Esophagus muscularis mucosa (tissue), 4 donors: ENCODE measurements around the gene INO80E. TPM values are rescaled to one million over a fixed set of nuclear protein-coding genes. Genes with fewer than 3 reads are reported as not detected.

Experiments
- DNase-seq: peaks from one replicate; pipeline ENCODE4 v3.0.0-alpha.2; 2017; ENCODE audit errors: extremely low spot score
- H3K27ac ChIP-seq, 4 donors: fragments of 200-600 bp; sonication (generic); replicated peaks in 1 of 4; 1 replicate in 3 of 4; 2 replicates in 1 of 4; pipeline ENCODE4 v1.5.1; 2016 to 2019; ENCODE audit warnings: mild to moderate bottlenecking in 1 of 4
- H3K27me3 ChIP-seq, 4 donors: fragments of 200-600 bp; sonication (generic); one replicate each; pipeline versions ENCODE4 v1.5.1 to v1.6.0; 2016 to 2019
- H3K36me3 ChIP-seq, 4 donors: fragments of 200-600 bp; sonication (generic); one replicate each; pipeline ENCODE4 v1.5.1; 2016 to 2019
- H3K4me1 ChIP-seq, 4 donors: fragments of 200-600 bp; sonication (generic); one replicate each; pipeline ENCODE4 v1.5.1; 2016 to 2019
- H3K4me3 ChIP-seq, 4 donors: fragments of 200-600 bp; sonication (generic); 1 replicate in 2 of 4; 2 replicates in 2 of 4; pipeline ENCODE4 v1.5.1; 2016 to 2019; ENCODE audit warnings: mild to moderate bottlenecking in 4 of 4, moderate library complexity in 1 of 4
- H3K9me3 ChIP-seq, 4 donors: fragments of 200-600 bp; sonication (generic); 1 replicate in 3 of 4; 2 replicates in 1 of 4; pipeline ENCODE4 v1.5.1; 2016 to 2019
- CTCF ChIP-seq, 3 experiments: fragments of 200-600 bp in 2 of 3; fragments of 450-650 bp in 1 of 3; sonication (generic) in 2 of 3; IDR thresholded peaks; one replicate each; pipeline ENCODE4 v1.5.1; 2017 to 2019; ENCODE audit warnings: antibody characterized with exemption in 3 of 3, mild to moderate bottlenecking in 2 of 3, moderate library complexity in 1 of 3
- EP300 ChIP-seq: sonication (generic); formaldehyde crosslinking; IDR thresholded peaks from one replicate; pipeline ENCODE4 v1.6.1; 2017; ENCODE audit warnings: antibody characterized with exemption
- POLR2A ChIP-seq: fragments of 450-650 bp; IDR thresholded peaks from one replicate; pipeline ENCODE4 v1.6.1; 2017; ENCODE audit warnings: antibody characterized with exemption, moderate library complexity, mild to moderate bottlenecking, low read depth
- POLR2AphosphoS5 ChIP-seq, 2 donors: sonication (generic); formaldehyde crosslinking; IDR thresholded peaks; one replicate each; pipeline ENCODE4 v1.6.1; 2017; ENCODE audit warnings: antibody characterized with exemption in 2 of 2
- whole genome bisulfite sequencing: methylation state at CpG from one replicate; pipeline ENCODE4 v1.1.5; 2018; 5-methylcytosine and 5-hydroxymethylcytosine counted together
- intact Hi-C: fragments of 100-400 bp; cut with DNase I; formaldehyde crosslinking; loops from one replicate; pipeline ENCODE4 v1.15.1; 2023
- total RNA-seq, 4 donors: library from RNA; depleted of rRNA; stranded (reverse); fragments of >200 nt; gene quantifications; one replicate each; pipeline versions ENCODE4 v1.1.0 to v1.2.1, GENCODE V29; 2016

The INO80E gene
- total RNA-seq, 4 donors from 2014 or later, result 38.2 to 58.1 (median 43.5) TPM

GRCh38 chr16:29972500-29972899 lies 23.5 kb upstream of the INO80E start:
- H3K4me1 ChIP-seq, result peaks cover 30 to 40% (median 39%) of the 10 kb centered on the region in 4 donors
- intact Hi-C loops, result no loop called here
- H3K4me3 ChIP-seq, result no peak overlapping the region
- no peaks in the 10 kb centered on the region for H3K27me3 ChIP-seq
- peak overlapping the region in 1 of 4 donors; percentile 93 for H3K27ac ChIP-seq
- DNase-seq, result no peak
- TF ChIP-seq CTCF (IDR thresholded peaks at IDR 0.05) (no peak), POLR2A (no peak), EP300 (no peak)
- no peaks in the 10 kb centered on the region for H3K9me3 ChIP-seq
- WGBS, result 86% methylated on average over 1 of the region's 1 CpG
- peaks cover 4 to 44% (median 40%) of the 10 kb centered on the region in 4 donors for H3K36me3 ChIP-seq

GRCh38 chr16:29972992-29973383 lies 23.1 kb upstream of the INO80E start:
- intact Hi-C loops, result no loop called here
- Histone ChIP-seq H3K4me3 (peak overlapping the region; percentile 64 to 98 (median 81)), H3K36me3 (peaks cover 8 to 45% (median 39%) of the 10 kb centered on the region in 4 donors), H3K27me3 (no peaks in the 10 kb centered on the region), H3K9me3 (no peaks in the 10 kb centered on the region), H3K27ac (peak overlapping the region; percentile 84 to 93 (median 90)), H3K4me1 (peaks cover 35 to 45% (median 43%) of the 10 kb centered on the region in 4 donors)
- no peak for DNase-seq
- WGBS, result 75% methylated on average over 6 of the region's 6 CpGs
- TF ChIP-seq CTCF (IDR thresholded peaks at IDR 0.05) (no peak), EP300 (no peak), POLR2A (no peak), POLR2AphosphoS5 (IDR thresholded peaks at IDR 0.05) (no peak)

GRCh38 chr16:29973384-29974246 lies 22.4 kb upstream of the INO80E start, which contains the start of gene TAOK2:
TAOK2 (plus strand) TSS chr16:29973868; CDS start chr16:29977773, 3,905 bp downstream.
- peak within 1 kb of the TSS; percentile 84 to 93 (median 90) for H3K27ac ChIP-seq
- intact Hi-C loops, result loop anchor here (1.0 kb wide), 1 partner anchor 23 kb away; the partner anchor contains the start of gene INO80E
- peaks cover 40 to 50% (median 46%) of the 10 kb centered on the region in 4 donors for H3K4me1 ChIP-seq
- peak within 1 kb of the TSS; percentile 64 to 98 (median 81) for H3K4me3 ChIP-seq
- TF ChIP-seq CTCF (IDR thresholded peaks at IDR 0.05) (peak in 1 of 3 experiments; percentile 27), EP300 (no peak), POLR2A (peak; percentile 76), POLR2AphosphoS5 (IDR thresholded peaks at IDR 0.05) (peak; percentile 93 to 96)
- WGBS, result 5% methylated on average over 29 of the region's 75 CpGs
- peak; percentile 99 for DNase-seq
- H3K9me3 ChIP-seq, result no peaks in the 10 kb centered on the region
- H3K27me3 ChIP-seq, result no peaks in the 10 kb centered on the region
- peaks cover 14 to 45% (median 39%) of the 10 kb centered on the region in 4 donors for H3K36me3 ChIP-seq

- H3K36me3 ChIP-seq, result peaks cover 22 to 45% (median 39%) of the 10 kb centered on the region in 4 donors
- H3K9me3 ChIP-seq, result no peaks in the 10 kb centered on the region
- peak overlapping the region; percentile 84 to 93 (median 90) for H3K27ac ChIP-seq
- intact Hi-C loops, result loop anchor here (1.0 kb wide), 1 partner anchor 22 kb away; the partner anchor contains the start of gene INO80E
- WGBS, result 9% methylated on average over 9 of the region's 31 CpGs
- H3K27me3 ChIP-seq, result no peaks in the 10 kb centered on the region
- DNase-seq, result no peak
- peak overlapping the region; percentile 64 to 98 (median 81) for H3K4me3 ChIP-seq
- peaks cover 43 to 53% (median 47%) of the 10 kb centered on the region in 4 donors for H3K4me1 ChIP-seq
- TF ChIP-seq POLR2A (no peak), POLR2AphosphoS5 (IDR thresholded peaks at IDR 0.05) (peak; percentile 63 to 71)
These were observed 21.5 kb upstream of the INO80E start for GRCh38 chr16:29974291-29975133.
